ENCODE data around the gene NKTR. TPM values are rescaled to one million over a fixed set of nuclear protein-coding genes. Genes with fewer than 3 reads are reported as not detected.

Gene NKTR
- total RNA-seq, 6 experiments from 2014 or later: 27.8 to 32.7 (median 30.9) TPM

- TF ChIP-seq, protein P1, sequence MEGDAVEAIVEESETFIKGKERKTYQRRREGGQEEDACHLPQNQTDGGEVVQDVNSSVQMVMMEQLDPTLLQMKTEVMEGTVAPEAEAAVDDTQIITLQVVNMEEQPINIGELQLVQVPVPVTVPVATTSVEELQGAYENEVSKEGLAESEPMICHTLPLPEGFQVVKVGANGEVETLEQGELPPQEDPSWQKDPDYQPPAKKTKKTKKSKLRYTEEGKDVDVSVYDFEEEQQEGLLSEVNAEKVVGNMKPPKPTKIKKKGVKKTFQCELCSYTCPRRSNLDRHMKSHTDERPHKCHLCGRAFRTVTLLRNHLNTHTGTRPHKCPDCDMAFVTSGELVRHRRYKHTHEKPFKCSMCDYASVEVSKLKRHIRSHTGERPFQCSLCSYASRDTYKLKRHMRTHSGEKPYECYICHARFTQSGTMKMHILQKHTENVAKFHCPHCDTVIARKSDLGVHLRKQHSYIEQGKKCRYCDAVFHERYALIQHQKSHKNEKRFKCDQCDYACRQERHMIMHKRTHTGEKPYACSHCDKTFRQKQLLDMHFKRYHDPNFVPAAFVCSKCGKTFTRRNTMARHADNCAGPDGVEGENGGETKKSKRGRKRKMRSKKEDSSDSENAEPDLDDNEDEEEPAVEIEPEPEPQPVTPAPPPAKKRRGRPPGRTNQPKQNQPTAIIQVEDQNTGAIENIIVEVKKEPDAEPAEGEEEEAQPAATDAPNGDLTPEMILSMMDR (IDR thresholded peaks at IDR 0.05): no peak
- Mint-ChIP-seq H3K36me3 (ENCODE audit: low read depth) (no peaks in the 10 kb centered on the region), H3K9me3 (no peaks in the 10 kb centered on the region), H3K4me1 (ENCODE audit: low read depth) (no peaks in the 10 kb centered on the region), H3K4me3 (no peak overlapping the region), H3K27me3 (ENCODE audit: insufficient read depth) (peaks cover 14% of the 10 kb centered on the region), H3K27ac (no peak overlapping the region)
- no peak for DNase-seq
Measured at GRCh38 chr3:42694366-42694765, 93.9 kb downstream of the NKTR start.

- no peaks in the 10 kb centered on the region for H3K9me3 Mint-ChIP-seq
- no peaks in the 10 kb centered on the region for H3K36me3 Mint-ChIP-seq (ENCODE audit: low read depth)
- H3K4me3 Mint-ChIP-seq: no peak overlapping the region
- TF ChIP-seq, protein P1 (IDR thresholded peaks at IDR 0.05): no peak
- no peak overlapping the region for H3K27ac Mint-ChIP-seq
- H3K4me1 Mint-ChIP-seq (ENCODE audit: low read depth): no peaks in the 10 kb centered on the region
- H3K27me3 Mint-ChIP-seq (ENCODE audit: insufficient read depth): peaks cover 7% of the 10 kb centered on the region
- DNase-seq: no peak
Measured at GRCh38 chr3:42696356-42697288, 96.1 kb downstream of the NKTR start.

DNA sequence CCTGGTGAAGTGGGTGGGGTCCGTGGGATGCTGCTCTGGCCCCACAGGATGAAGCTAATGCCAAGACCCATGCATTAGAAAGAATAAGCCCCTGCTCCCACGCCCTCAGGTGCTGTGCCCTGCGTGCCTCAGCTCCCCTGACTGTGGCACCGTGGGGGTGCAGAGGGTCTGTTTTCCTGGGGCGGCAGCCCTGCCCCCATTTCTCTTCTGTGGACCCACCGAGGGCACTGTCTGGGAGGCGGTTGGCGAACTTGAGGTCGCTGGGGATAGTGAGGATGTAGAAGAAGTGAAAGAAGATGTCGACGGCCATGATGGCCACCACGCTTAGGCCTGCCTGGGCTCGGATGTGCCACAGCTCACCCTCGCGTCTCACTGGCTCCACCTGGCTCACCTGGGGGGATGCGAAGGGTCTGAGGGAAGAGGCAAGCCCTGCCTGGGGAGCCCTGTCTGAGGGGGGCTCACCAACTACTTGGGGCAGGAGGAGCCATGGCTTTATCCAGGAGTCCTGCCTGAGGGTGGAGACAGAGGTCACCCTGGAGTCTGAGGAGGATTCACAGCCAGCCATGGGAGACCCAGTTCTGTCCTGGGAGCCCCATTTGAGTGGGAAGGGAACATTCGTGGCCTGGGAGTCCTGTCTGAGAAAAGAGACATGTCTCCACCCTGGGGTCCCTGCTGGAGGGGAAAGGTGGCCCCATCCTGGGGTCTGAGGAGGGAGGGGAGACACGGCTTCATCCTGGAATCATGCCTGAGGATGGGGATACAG is 97.0 kb downstream of the NKTR start:
- DNase-seq: no peak
- no peaks in the 10 kb centered on the region for H3K36me3 Mint-ChIP-seq (ENCODE audit: low read depth)
- no peak overlapping the region for H3K27ac Mint-ChIP-seq
- H3K4me3 Mint-ChIP-seq: no peak overlapping the region
- H3K27me3 Mint-ChIP-seq (ENCODE audit: insufficient read depth): peaks cover 7% of the 10 kb centered on the region
- no peaks in the 10 kb centered on the region for H3K9me3 Mint-ChIP-seq
- TF ChIP-seq, protein P1 (IDR thresholded peaks at IDR 0.05): no peak
- no peaks in the 10 kb centered on the region for H3K4me1 Mint-ChIP-seq (ENCODE audit: low read depth)

Other genes starting within 250 kb of the NKTR start
- gene LYZL4, start 190.1 kb upstream of the NKTR start, total RNA-seq (2021; fragmentation: NEBNext Ultra II Directional; extraction: Animal tissue kit (Norgen Biotek cat#: 25700)): not detected
- gene VIPR1, start 98.0 kb upstream of the NKTR start, total RNA-seq (2021; fragmentation: NEBNext Ultra II Directional; extraction: Animal tissue kit (Norgen Biotek cat#: 25700)): not detected
- gene SEC22C, start 18.7 kb upstream of the NKTR start, total RNA-seq (2021; fragmentation: NEBNext Ultra II Directional; extraction: Animal tissue kit (Norgen Biotek cat#: 25700)): 10 to 100 TPM; 40.7 to 51.2 (median 48.6) TPM
- gene SS18L2, start 9.8 kb upstream of the NKTR start, total RNA-seq (2021; fragmentation: NEBNext Ultra II Directional; extraction: Animal tissue kit (Norgen Biotek cat#: 25700)): 10 to 100 TPM; 18.9 to 23.2 (median 20.9) TPM
- gene ZBTB47, start 53.0 kb downstream of the NKTR start, total RNA-seq (2021; fragmentation: NEBNext Ultra II Directional; extraction: Animal tissue kit (Norgen Biotek cat#: 25700)): 10 to 100 TPM; 26.3 to 35.7 (median 29.3) TPM
- gene KLHL40, start 84.9 kb downstream of the NKTR start, total RNA-seq (2021; fragmentation: NEBNext Ultra II Directional; extraction: Animal tissue kit (Norgen Biotek cat#: 25700)): not detected
- not detected for gene HHATL, start 102.1 kb downstream of the NKTR start, total RNA-seq (2021; fragmentation: NEBNext Ultra II Directional; extraction: Animal tissue kit (Norgen Biotek cat#: 25700))
- under 1 TPM in 4 of 6 experiments, not detected in 2; 0.17 to 0.47 (median 0.30) TPM for gene CCDC13, start 172.6 kb downstream of the NKTR start, total RNA-seq (2021; fragmentation: NEBNext Ultra II Directional; extraction: Animal tissue kit (Norgen Biotek cat#: 25700))
- gene HIGD1A, start 203.8 kb downstream of the NKTR start, total RNA-seq (2021; fragmentation: NEBNext Ultra II Directional; extraction: Animal tissue kit (Norgen Biotek cat#: 25700)): 100 to 1,000 TPM; 115 to 144 (median 125) TPM
- gene ACKR2, start 208.8 kb downstream of the NKTR start, total RNA-seq (2021; fragmentation: NEBNext Ultra II Directional; extraction: Animal tissue kit (Norgen Biotek cat#: 25700)): under 1 TPM in 3 of 6 experiments, not detected in 3; 0.09 to 0.10 (median 0.10) TPM